ENCODE data around the gene MCM5.

GRCh38 chr22:35449829-35450689 is 50.1 kb downstream of the MCM5 start:
- TF ChIP-seq TAF1 (IDR thresholded peaks at IDR 0.05; ENCODE audit: low read depth, low read length) = no peak
- TF ChIP-seq SPI1 (IDR thresholded peaks at IDR 0.05; ENCODE audit: low read depth, low read length) = no peak
